ENCODE results near the gene GRIA4.

Gene GRIA4

DNA sequence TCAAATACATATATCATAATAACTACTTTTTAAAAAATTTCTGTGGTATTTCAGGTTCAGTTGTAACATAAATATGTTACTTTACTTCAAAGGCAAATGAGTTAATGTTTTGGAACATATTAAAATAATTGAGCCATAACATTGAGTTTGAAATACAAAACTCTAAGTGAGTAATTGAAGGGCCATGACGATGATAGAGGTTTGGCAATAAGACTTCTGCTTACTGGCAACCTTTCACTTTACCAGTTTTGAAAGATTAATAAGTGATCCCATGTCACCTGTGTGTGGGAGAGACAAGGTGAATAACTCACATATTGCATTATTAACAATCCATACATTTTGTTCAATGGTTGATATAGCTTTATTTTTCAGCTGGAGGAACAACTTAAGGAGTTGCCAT, 144.4 kb downstream of the GRIA4 start (continued):
- TF ChIP-seq, protein P1, sequence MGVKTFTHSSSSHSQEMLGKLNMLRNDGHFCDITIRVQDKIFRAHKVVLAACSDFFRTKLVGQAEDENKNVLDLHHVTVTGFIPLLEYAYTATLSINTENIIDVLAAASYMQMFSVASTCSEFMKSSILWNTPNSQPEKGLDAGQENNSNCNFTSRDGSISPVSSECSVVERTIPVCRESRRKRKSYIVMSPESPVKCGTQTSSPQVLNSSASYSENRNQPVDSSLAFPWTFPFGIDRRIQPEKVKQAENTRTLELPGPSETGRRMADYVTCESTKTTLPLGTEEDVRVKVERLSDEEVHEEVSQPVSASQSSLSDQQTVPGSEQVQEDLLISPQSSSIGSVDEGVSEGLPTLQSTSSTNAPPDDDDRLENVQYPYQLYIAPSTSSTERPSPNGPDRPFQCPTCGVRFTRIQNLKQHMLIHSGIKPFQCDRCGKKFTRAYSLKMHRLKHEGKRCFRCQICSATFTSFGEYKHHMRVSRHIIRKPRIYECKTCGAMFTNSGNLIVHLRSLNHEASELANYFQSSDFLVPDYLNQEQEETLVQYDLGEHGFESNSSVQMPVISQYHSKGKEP (tag by site-specific recombination; IDR thresholded peaks at IDR 0.05): no peak
- TF ChIP-seq GFI1B (tag by site-specific recombination; IDR thresholded peaks at IDR 0.05) (no peak), KLF9 (tag by site-specific recombination; IDR thresholded peaks at IDR 0.05; ENCODE audit: low read depth) (no peak), ZNF776 (tag by site-specific recombination; IDR thresholded peaks at IDR 0.05; ENCODE audit: borderline replicate concordance) (no peak)

- TF ChIP-seq ZNF18 (tag by site-specific recombination; IDR thresholded peaks at IDR 0.05): no peak
- TF ChIP-seq ZNF157 (tag by site-specific recombination; IDR thresholded peaks at IDR 0.05): no peak
- TF ChIP-seq, protein P2, sequence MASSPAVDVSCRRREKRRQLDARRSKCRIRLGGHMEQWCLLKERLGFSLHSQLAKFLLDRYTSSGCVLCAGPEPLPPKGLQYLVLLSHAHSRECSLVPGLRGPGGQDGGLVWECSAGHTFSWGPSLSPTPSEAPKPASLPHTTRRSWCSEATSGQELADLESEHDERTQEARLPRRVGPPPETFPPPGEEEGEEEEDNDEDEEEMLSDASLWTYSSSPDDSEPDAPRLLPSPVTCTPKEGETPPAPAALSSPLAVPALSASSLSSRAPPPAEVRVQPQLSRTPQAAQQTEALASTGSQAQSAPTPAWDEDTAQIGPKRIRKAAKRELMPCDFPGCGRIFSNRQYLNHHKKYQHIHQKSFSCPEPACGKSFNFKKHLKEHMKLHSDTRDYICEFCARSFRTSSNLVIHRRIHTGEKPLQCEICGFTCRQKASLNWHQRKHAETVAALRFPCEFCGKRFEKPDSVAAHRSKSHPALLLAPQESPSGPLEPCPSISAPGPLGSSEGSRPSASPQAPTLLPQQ (tag by site-specific recombination; IDR thresholded peaks at IDR 0.05): no peak
- no peak for TF ChIP-seq ZNF76 (tag by site-specific recombination; IDR thresholded peaks at IDR 0.05; ENCODE audit: borderline replicate concordance, low read depth)
- TF ChIP-seq ZNF610 (tag by site-specific recombination; IDR thresholded peaks at IDR 0.05; ENCODE audit: borderline replicate concordance): no peak
- TF ChIP-seq ZNF112 (tag by site-specific recombination; IDR thresholded peaks at IDR 0.05): no peak
- no peak for TF ChIP-seq ZSCAN16 (tag by site-specific recombination; IDR thresholded peaks at IDR 0.05)
- TF ChIP-seq ZNF624 (tag by site-specific recombination; IDR thresholded peaks at IDR 0.05): no peak
- no peak for TF ChIP-seq ZNF24 (tag by site-specific recombination; IDR thresholded peaks at IDR 0.05)
- no peak for TF ChIP-seq ZNF37A (tag by site-specific recombination; IDR thresholded peaks at IDR 0.05)
- no peak for TF ChIP-seq ZNF302 (tag by site-specific recombination; IDR thresholded peaks at IDR 0.05; ENCODE audit: low read depth)
- TF ChIP-seq, protein P3, sequence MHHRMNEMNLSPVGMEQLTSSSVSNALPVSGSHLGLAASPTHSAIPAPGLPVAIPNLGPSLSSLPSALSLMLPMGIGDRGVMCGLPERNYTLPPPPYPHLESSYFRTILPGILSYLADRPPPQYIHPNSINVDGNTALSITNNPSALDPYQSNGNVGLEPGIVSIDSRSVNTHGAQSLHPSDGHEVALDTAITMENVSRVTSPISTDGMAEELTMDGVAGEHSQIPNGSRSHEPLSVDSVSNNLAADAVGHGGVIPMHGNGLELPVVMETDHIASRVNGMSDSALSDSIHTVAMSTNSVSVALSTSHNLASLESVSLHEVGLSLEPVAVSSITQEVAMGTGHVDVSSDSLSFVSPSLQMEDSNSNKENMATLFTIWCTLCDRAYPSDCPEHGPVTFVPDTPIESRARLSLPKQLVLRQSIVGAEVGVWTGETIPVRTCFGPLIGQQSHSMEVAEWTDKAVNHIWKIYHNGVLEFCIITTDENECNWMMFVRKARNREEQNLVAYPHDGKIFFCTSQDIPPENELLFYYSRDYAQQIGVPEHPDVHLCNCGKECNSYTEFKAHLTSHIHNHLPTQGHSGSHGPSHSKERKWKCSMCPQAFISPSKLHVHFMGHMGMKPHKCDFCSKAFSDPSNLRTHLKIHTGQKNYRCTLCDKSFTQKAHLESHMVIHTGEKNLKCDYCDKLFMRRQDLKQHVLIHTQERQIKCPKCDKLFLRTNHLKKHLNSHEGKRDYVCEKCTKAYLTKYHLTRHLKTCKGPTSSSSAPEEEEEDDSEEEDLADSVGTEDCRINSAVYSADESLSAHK (tag by site-specific recombination; IDR thresholded peaks at IDR 0.05): no peak
- TF ChIP-seq ZEB2 (tag by site-specific recombination; IDR thresholded peaks at IDR 0.05): no peak
- TF ChIP-seq ZNF677 (tag by site-specific recombination; IDR thresholded peaks at IDR 0.05): no peak
- no peak for TF ChIP-seq YY2 (tag by site-specific recombination; IDR thresholded peaks at IDR 0.05)
- Histone ChIP-seq H3K36me3 (ENCODE audit: control insufficient read depth in 2 of 2, insufficient read depth in 1 of 2, low read length in 2 of 2) (no peaks in the 10 kb centered on the region), H3K9me3 (ENCODE audit: control insufficient read depth, insufficient read depth, low read depth, low read length) (no peaks in the 10 kb centered on the region), H3K4me1 (ENCODE audit: control insufficient read depth, insufficient read depth, low read length) (no peaks in the 10 kb centered on the region), H3K27ac (ENCODE audit: extremely low read depth, low read depth, low read length) (no peak overlapping the region), H3K4me3 (ENCODE audit: low read depth, low read length) (no peak overlapping the region)
- ChIA-PET CTCF (no interaction called here), POLR2A (no interaction called here)
Measured at GRCh38 chr11:105754716-105755115, 144.8 kb downstream of the GRIA4 start.

All from HEK293 (cell line).